ENCODE results near the gene HLTF.
"Not testable (repeated sequence)": the region's sequence is repeated elsewhere in the genome, so short reads cannot be mapped to it uniquely, and the experiment has no call there.

Gene HLTF

DNA sequence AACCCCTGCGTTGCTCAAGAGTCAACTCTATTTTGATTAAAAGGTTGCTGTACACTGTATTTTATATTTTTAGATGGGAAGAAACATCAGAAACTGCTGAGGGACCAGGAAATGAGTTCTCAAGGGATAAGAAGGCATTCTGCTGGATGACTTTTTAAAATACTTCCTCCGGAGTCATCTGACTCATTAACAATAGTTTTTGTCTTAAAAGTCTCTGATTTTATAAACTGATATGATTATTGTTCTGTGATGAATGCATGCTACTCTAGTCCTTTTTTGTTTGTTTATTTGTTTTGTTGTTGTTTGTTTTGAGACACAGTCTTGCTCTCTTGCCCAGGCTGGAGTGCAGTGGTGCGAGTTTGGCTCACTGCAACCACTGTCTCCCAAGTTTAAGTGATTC is 18.2 kb upstream of the HLTF start:
- TF ChIP-seq CTCF (conservative IDR thresholded peaks at IDR 0.05; ENCODE audit: low read depth, low read length), result no peak
- DNase-seq (ENCODE audit: low read depth), result no peak
- no peak overlapping the region for H3K4me3 ChIP-seq (ENCODE audit: low read length)

- TF ChIP-seq CTCF (conservative IDR thresholded peaks at IDR 0.05; ENCODE audit: low read depth, low read length), result no peak
- no peak for DNase-seq (ENCODE audit: low read depth)
Measured at GRCh38 chr3:149101641-149102040, 15.3 kb upstream of the HLTF start.

DNA sequence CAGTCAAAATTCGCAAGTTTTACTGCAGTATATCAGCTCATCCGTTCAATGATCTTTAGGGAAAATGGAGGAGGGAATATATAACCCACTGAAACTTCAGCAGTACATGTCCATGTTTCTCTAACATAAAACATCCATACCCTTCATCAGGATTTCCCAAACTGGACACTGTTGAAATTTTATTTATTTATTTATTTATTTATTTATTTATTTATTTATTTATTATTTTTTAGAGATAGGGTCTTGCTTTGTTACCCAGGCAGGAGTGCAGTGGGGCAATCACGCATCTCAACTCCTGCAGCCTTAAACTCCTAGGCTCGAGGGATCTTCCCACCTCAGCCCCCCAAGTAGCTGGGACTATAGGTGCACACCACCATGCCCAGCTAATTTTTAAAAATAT is 14.8 kb upstream of the HLTF start:
- H3K4me3 ChIP-seq (ENCODE audit: low read length), result no peak overlapping the region
- TF ChIP-seq CTCF (conservative IDR thresholded peaks at IDR 0.05; ENCODE audit: low read depth, low read length), result no peak
- DNase-seq (ENCODE audit: low read depth), result no peak

More at GRCh38 chr3:149101641-149102040, 15.3 kb upstream of the HLTF start:
- no peak overlapping the region for H3K4me3 ChIP-seq (ENCODE audit: low read length)

DNA sequence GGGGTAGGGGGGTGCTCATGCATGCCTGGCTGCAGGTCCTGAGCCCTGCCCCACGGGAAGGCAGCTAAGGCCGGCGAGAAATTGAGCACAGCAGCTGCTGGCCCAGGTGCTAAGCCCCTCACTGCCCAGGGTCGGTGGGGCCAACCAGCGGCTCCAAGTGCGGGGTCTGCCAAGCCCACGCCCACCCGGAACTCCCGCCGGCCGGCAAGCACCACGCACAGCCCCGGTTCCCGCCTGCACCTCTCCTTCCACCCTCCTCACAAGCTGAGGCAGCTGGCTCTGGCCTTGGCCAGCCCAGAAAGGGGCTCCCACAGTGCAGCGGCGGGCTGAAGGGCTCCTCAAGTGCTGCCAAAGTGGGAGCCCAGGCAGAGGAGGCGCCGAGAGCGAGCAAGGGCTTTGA is 11.7 kb upstream of the HLTF start:
- not testable (repeated sequence) for DNase-seq (ENCODE audit: low read depth); H3K4me3 ChIP-seq (ENCODE audit: low read length)

- no peak overlapping the region for H3K4me3 ChIP-seq (ENCODE audit: low read length)
- DNase-seq (ENCODE audit: low read depth), result no peak
- no peak for TF ChIP-seq CTCF (conservative IDR thresholded peaks at IDR 0.05; ENCODE audit: low read depth, low read length)
Measured at GRCh38 chr3:149095487-149095886, 9.2 kb upstream of the HLTF start.

DNA sequence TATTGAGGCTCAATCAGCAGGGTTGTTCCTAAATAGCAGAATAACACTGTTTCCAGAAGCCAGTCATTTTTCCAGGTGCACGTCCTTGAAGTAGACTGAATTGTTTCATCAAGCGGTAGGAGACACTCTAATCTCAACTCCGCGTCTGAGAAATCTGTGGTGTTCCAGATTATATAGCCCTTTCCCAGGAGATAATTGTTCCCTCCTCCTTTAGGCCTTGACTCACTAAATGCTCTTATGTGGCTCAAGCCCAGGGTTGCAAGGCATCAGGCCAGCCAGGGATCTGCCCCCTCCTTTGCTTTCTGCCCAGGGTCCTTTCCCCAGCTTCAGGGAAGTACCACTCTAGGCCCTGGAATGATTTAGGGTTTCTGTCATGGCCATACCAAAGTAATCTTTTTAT is 5.7 kb upstream of the HLTF start:
- no peak for DNase-seq (ENCODE audit: low read depth)
- H3K4me3 ChIP-seq (ENCODE audit: low read length), result no peak overlapping the region
- TF ChIP-seq CTCF (conservative IDR thresholded peaks at IDR 0.05; ENCODE audit: low read depth, low read length), result no peak

DNA sequence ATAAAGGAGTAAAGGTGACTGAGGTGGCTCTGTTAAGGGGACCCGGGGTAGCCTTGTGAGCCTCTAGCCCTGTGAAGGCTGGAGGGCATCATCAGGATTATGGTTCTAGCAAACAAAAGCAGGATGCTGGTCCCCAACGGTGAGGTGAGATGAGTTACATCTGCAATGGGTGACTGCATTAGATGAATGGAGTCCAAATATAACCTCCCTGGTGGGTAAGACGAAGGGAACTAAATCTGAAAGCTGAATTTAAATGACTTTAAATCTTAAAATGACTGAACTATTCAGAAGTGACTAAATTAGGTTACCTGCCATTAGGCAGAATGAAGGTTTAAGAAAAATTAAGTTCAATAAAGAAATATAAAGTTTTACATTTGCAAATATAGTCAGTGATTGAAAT is 4.6 kb upstream of the HLTF start:
- H3K4me3 ChIP-seq (ENCODE audit: low read length), result no peak overlapping the region
- TF ChIP-seq CTCF (conservative IDR thresholded peaks at IDR 0.05; ENCODE audit: low read depth, low read length), result no peak
- no peak for DNase-seq (ENCODE audit: low read depth)

DNA sequence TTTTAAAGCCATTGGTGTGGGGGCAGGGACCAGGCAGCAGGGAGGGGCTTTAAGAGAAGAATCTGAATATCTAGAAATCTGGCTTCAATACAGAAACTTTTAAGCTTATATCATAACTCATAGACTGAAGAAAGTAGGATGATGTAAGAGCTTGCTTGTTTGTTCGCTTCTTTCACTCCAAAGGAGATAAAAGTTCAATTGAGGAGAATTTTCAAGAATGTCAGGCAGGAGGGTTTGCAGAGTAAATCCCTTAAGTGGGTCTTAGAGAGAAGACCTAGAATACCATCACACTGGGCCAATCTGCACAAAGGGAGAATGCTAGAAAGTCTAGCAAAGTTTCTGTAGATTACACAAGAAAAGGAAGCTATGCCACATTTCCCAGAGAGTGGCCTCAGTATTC is 4.1 kb upstream of the HLTF start:
- no peak for TF ChIP-seq CTCF (conservative IDR thresholded peaks at IDR 0.05; ENCODE audit: low read depth, low read length)
- DNase-seq (ENCODE audit: low read depth), result no peak
- H3K4me3 ChIP-seq (ENCODE audit: low read length), result no peak overlapping the region

Measured in retinal pigment epithelial cell (primary cell).